GM18511 (cell line): ENCODE results near the gene FAM240A.
"Not testable (repeated sequence)": the region's sequence is repeated elsewhere in the genome, so short reads cannot be mapped to it uniquely, and the experiment has no call there.

Experiments used
- ATAC-seq: cut with Tn5 transposase; IDR thresholded peaks from one replicate; pipeline ENCODE4 v1.9.1; 2021; ENCODE audit warnings: mild to moderate bottlenecking, moderate library complexity; ENCODE audit not compliant: unreplicated experiment

Gene FAM240A

GRCh38 chr3:46612324-46612723 lies at the start of gene FAM240A:
TSS of gene FAM240A (plus strand) at chr3:46612525. CDS start at chr3:46612684, 159 bp downstream.
- no peak for ATAC-seq

GRCh38 chr3:46564190-46565021 lies 47.9 kb upstream of the FAM240A start:
- no peak for ATAC-seq

- ATAC-seq: no peak
These were observed 47.2 kb upstream of the FAM240A start for GRCh38 chr3:46565077-46565476.

- ATAC-seq: no peak
These were observed 46.7 kb upstream of the FAM240A start for GRCh38 chr3:46565607-46566039.

GRCh38 chr3:46566040-46566641 lies 46.2 kb upstream of the FAM240A start, which contains the start of gene LRRC2:
TSS of gene LRRC2 (minus strand) at chr3:46566302. CDS start at chr3:46551591, 14,711 bp downstream.
- no peak for ATAC-seq

GRCh38 chr3:46571684-46572083 lies 40.6 kb upstream of the FAM240A start:
- ATAC-seq: no peak

GRCh38 chr3:46573701-46574100 lies 38.6 kb upstream of the FAM240A start:
- no peak for ATAC-seq

GRCh38 chr3:46574243-46574646 lies 38.1 kb upstream of the FAM240A start:
- ATAC-seq: no peak

GRCh38 chr3:46574881-46575576 lies 37.3 kb upstream of the FAM240A start:
- ATAC-seq: no peak

- no peak for ATAC-seq
These were observed 36.6 kb upstream of the FAM240A start for GRCh38 chr3:46575577-46576222.

- no peak for ATAC-seq
These were observed 35.9 kb upstream of the FAM240A start for GRCh38 chr3:46576386-46576785.

- no peak for ATAC-seq
These were observed 35.4 kb upstream of the FAM240A start for GRCh38 chr3:46576879-46577278.

- ATAC-seq: not testable (repeated sequence)
These were observed 34.6 kb upstream of the FAM240A start for GRCh38 chr3:46577580-46578249.

- ATAC-seq: no peak
These were observed 33.2 kb upstream of the FAM240A start for GRCh38 chr3:46578973-46579755.

- ATAC-seq: no peak
These were observed 32.5 kb upstream of the FAM240A start for GRCh38 chr3:46579756-46580286.

GRCh38 chr3:46580675-46581074 lies 31.6 kb upstream of the FAM240A start:
- ATAC-seq: no peak

- ATAC-seq: no peak
These were observed 27.5 kb upstream of the FAM240A start for GRCh38 chr3:46584598-46585467.
